IPS-20b (cell line): ENCODE data around the gene LMO7.

Experiments used
- H3K27ac ChIP-seq: one replicate; pipeline ENCODE4 v1.5.1; 2013; ENCODE audit warnings: low read length
- H3K27me3 ChIP-seq: 2 replicates; pipeline ENCODE4 v1.6.1; 2013; ENCODE audit warnings: mild to moderate bottlenecking, low read length, inconsistent platforms; ENCODE audit not compliant: insufficient read depth
- H3K36me3 ChIP-seq: 2 replicates; pipeline ENCODE4 v1.6.1; 2013; ENCODE audit warnings: low read depth, mild to moderate bottlenecking, inconsistent platforms, low read length, moderate library complexity; ENCODE audit not compliant: insufficient read depth
- H3K4me1 ChIP-seq: 2 replicates; pipeline ENCODE4 v1.6.1; 2013; ENCODE audit warnings: mild to moderate bottlenecking, control low read depth, inconsistent platforms, low read length, moderate library complexity; ENCODE audit not compliant: insufficient read depth
- H3K4me3 ChIP-seq: 2 replicates; pipeline ENCODE4 v1.5.1; 2013; ENCODE audit warnings: mild to moderate bottlenecking, low read length, inconsistent platforms
- H3K9ac ChIP-seq: 2 replicates; pipeline ENCODE4 v1.6.1; 2013; ENCODE audit warnings: low read depth, mild to moderate bottlenecking, inconsistent platforms, low read length, moderate library complexity
- H3K9me3 ChIP-seq: 2 replicates; pipeline ENCODE4 v1.6.1; 2013; ENCODE audit warnings: mild to moderate bottlenecking, low read depth, low read length, inconsistent platforms; ENCODE audit not compliant: insufficient read depth

LMO7 gene

DNA sequence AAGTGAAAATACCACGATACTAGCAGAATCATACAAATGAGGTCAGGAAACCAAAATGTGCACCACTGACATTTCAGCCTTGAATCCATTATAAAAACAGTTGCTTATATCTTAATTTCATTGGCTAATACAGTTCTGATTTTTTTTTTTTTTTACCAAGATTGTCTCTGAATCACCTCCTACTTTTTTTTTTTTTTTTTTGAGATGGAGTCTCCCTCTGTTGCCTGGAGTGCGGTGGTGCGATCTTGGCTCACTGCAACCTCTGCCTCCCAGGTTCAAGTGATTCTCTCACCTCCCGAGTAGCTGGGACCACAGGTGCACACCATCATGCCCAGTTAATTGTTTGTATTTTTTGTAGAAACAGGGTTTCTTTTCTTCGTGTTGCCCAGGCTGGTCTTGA is 270.2 kb downstream of the LMO7 start:
- Histone ChIP-seq H3K9me3 (no peaks in the 10 kb centered on the region), H3K36me3 (no peaks in the 10 kb centered on the region), H3K27me3 (no peaks in the 10 kb centered on the region), H3K4me3 (no peak overlapping the region), H3K4me1 (no peaks in the 10 kb centered on the region), H3K27ac (no peak overlapping the region), H3K9ac (no peak overlapping the region)

DNA sequence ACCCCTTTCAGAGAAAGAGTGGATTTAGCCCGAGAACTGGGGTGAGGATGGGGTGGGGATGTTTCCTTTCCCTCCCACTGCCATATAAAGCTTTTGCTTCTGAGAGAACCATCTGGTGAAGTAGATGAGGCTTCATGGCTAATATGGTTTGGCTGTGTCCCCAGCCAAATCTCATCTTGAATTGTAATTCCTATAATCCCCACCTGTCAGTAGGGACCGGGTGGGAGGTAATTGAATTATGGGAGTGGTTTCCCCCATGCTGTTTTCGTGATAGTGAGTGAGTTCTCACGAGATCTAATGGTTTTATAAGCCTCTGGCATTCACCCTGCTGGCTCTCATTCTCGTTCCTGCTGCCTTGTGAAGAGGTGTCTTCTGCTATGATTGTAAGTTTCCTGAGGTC is 270.9 kb downstream of the LMO7 start:
- H3K9me3 ChIP-seq: no peaks in the 10 kb centered on the region
- no peaks in the 10 kb centered on the region for H3K27me3 ChIP-seq
- H3K9ac ChIP-seq: no peak overlapping the region
- H3K27ac ChIP-seq: no peak overlapping the region
- H3K4me1 ChIP-seq: no peaks in the 10 kb centered on the region
- no peaks in the 10 kb centered on the region for H3K36me3 ChIP-seq
- H3K4me3 ChIP-seq: no peak overlapping the region

DNA sequence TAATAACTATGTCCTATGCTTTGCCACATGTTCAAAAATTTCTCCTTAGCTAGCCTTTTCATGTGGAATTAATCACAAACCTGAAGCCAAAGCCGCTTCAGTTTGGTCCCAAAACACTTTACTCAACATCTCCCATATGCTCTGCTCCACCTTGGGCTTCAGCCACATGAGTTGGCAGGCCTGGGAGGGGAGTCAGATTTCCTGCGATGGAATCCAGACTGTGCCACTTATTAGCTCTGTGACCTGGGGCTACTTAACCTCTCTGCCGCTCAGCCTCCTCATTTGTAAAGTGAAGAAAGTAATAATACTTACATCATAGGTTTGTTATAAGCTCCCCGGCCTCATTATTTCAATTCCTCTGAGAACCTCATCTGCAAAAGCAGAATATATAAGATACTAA is 272.0 kb downstream of the LMO7 start:
- no peak overlapping the region for H3K4me3 ChIP-seq
- no peaks in the 10 kb centered on the region for H3K9me3 ChIP-seq
- no peaks in the 10 kb centered on the region for H3K36me3 ChIP-seq
- H3K4me1 ChIP-seq: no peaks in the 10 kb centered on the region
- H3K27me3 ChIP-seq: no peaks in the 10 kb centered on the region
- no peak overlapping the region for H3K27ac ChIP-seq
- H3K9ac ChIP-seq: no peak overlapping the region
